ENCODE data around the gene MIER3. TPM values are rescaled to one million over a fixed set of nuclear protein-coding genes. Genes with fewer than 3 reads are reported as not detected.

Gene MIER3
- total and polyA plus RNA-seq, 9 of the 15 experiments (the other 6 are each of a cell fraction or from before 2014, with no cell fraction given) = 4.1 to 29.3 (median 13.0) TPM

DNA sequence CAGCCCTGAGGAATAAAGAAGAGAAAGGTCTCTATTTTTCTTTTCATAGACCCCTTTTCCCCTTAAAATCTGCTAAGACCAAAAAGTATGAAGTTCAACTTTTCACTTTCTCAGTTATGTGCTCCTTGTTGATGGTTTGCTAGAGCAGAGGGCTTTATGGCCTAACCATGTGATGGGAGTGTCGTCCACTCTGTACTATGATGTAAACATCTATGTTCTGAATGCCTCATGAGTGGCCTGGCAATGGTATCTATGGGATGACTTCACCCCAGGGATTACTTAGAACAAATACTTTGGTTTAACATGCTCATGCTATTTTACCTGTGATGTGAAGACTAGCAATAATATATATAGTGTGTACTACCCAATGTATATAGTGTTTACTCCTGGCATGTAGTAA lies 43.7 kb upstream of the MIER3 start:
- H3K27ac ChIP-seq (ENCODE audit: extremely low read depth, low read depth, low read length) = no peak overlapping the region
- ATAC-seq (no peak), FAIRE-seq (no peak), DNase-seq (ENCODE audit: extremely low read depth in 1 of 4, low spot score in 3 of 4) (no peak)
- H3K4me2 ChIP-seq (ENCODE audit: insufficient read depth, low read length) = no peak overlapping the region
- no peaks in the 10 kb centered on the region for H3K36me3 ChIP-seq (ENCODE audit: control insufficient read depth, insufficient read depth, low read length)
- H3K27me3 ChIP-seq (ENCODE audit: control insufficient read depth in 2 of 2, insufficient read depth in 2 of 2, low read length in 2 of 2) = peaks cover 4 to 13% of the 10 kb centered on the region in 2 experiments; a peak in 4 of 5 replicates
- WGBS (ENCODE audit: insufficient coverage, low coverage, missing lambda C conversion rate) = 0% methylated on average over 1 of the region's 1 CpG
- in situ Hi-C loops (cut with MboI) = no loop called here
- TF ChIP-seq TCF7 (IDR thresholded peaks at IDR 0.05; ENCODE audit: borderline replicate concordance) (no peak), PTRF (tag; IDR thresholded peaks at IDR 0.05) (no peak), ZNF232 (CRISPR knock-in tag; IDR thresholded peaks at IDR 0.05) (no peak), SETDB1 (IDR thresholded peaks at IDR 0.05; ENCODE audit: low read length) (no peak), HDAC3 (IDR thresholded peaks at IDR 0.05; ENCODE audit: borderline replicate concordance, partially characterized antibody) (no peak), CBX2 (IDR thresholded peaks at IDR 0.05; ENCODE audit: insufficient read depth, low read length, poor library complexity, severe bottlenecking) (no peak), ZNF75A (CRISPR knock-in tag; IDR thresholded peaks at IDR 0.05) (no peak), CHD1 (IDR thresholded peaks at IDR 0.05; ENCODE audit: low read length) (no peak), GTF2E2 (tag; IDR thresholded peaks at IDR 0.05) (no peak), ZNF212 (CRISPR knock-in tag; IDR thresholded peaks at IDR 0.05) (no peak), MCM7 (IDR thresholded peaks at IDR 0.05) (no peak), YBX1 (IDR thresholded peaks at IDR 0.05) (no peak), TGIF2 (CRISPR knock-in tag; IDR thresholded peaks at IDR 0.05) (no peak), RFX7 (CRISPR knock-in tag; IDR thresholded peaks at IDR 0.05) (no peak), ZBTB17 (CRISPR knock-in tag; IDR thresholded peaks at IDR 0.05) (no peak), ETV6 (IDR thresholded peaks at IDR 0.05; ENCODE audit: borderline replicate concordance in 1 of 2, low read depth in 2 of 2, low read length in 1 of 2) (no peak), ETV6 (CRISPR knock-in tag; IDR thresholded peaks at IDR 0.05; ENCODE audit: borderline replicate concordance) (no peak), EP400 (IDR thresholded peaks at IDR 0.05) (no peak)
- TF ChIP-seq, protein P1, sequence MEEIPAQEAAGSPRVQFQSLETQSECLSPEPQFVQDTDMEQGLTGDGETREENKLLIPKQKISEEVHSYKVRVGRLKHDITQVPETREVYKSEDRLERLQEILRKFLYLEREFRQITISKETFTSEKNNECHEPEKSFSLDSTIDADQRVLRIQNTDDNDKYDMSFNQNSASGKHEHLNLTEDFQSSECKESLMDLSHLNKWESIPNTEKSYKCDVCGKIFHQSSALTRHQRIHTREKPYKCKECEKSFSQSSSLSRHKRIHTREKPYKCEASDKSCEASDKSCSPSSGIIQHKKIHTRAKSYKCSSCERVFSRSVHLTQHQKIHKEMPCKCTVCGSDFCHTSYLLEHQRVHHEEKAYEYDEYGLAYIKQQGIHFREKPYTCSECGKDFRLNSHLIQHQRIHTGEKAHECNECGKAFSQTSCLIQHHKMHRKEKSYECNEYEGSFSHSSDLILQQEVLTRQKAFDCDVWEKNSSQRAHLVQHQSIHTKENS (CRISPR knock-in tag; IDR thresholded peaks at IDR 0.05) = no peak
- intact Hi-C loops (cut with micrococcal nuclease) = loop anchor here (10.0 kb wide), 1 partner anchor 139 kb away; no protein-coding TSS in a partner anchor
- H3K9me3 ChIP-seq (replicated peaks; ENCODE audit: control insufficient read depth, insufficient read depth, low read depth, low read length) = no peaks in the 10 kb centered on the region
- ChIA-PET POLR2A (interaction anchor here (0.6 to 1.3 kb wide), 2 partner anchors 9 to 17 kb away, joined by 3 read pairs; no protein-coding TSS in a partner anchor), CTCF (ENCODE audit: low intra/inter-chr PET ratio) (no interaction called here)
- no peak overlapping the region for H3K9ac ChIP-seq (ENCODE audit: insufficient read depth in 1 of 2, low read depth in 2 of 2, low read length in 2 of 2)
- BruUV-seq (replicated peaks) = no TSS peak
- H3K79me2 ChIP-seq (ENCODE audit: control insufficient read depth, insufficient read depth, low read length) = no peaks in the 10 kb centered on the region
- no peak overlapping the region for H3K4me3 ChIP-seq
- no peaks in the 10 kb centered on the region for H3K9me1 ChIP-seq (ENCODE audit: control insufficient read depth, insufficient read depth, low read length)
- no peaks in the 10 kb centered on the region for H3K4me1 ChIP-seq (replicated peaks in 1 of 2; ENCODE audit: control insufficient read depth in 2 of 2, insufficient read depth in 2 of 2, low read length in 2 of 2)
- H4K20me1 ChIP-seq (replicated peaks; ENCODE audit: control insufficient read depth, insufficient read depth, low read length) = no peaks in the 10 kb centered on the region
- no peak overlapping the region for H2AFZ ChIP-seq (ENCODE audit: low read depth, low read length)
